GM18867 (cell line): Measurements from ENCODE around the gene CD247.

Experiments used
- ATAC-seq: cut with Tn5 transposase; IDR thresholded peaks from one replicate; pipeline ENCODE4 v1.9.1; 2021; ENCODE audit warnings: mild to moderate bottlenecking, moderate library complexity; ENCODE audit not compliant: unreplicated experiment

CD247 gene

DNA sequence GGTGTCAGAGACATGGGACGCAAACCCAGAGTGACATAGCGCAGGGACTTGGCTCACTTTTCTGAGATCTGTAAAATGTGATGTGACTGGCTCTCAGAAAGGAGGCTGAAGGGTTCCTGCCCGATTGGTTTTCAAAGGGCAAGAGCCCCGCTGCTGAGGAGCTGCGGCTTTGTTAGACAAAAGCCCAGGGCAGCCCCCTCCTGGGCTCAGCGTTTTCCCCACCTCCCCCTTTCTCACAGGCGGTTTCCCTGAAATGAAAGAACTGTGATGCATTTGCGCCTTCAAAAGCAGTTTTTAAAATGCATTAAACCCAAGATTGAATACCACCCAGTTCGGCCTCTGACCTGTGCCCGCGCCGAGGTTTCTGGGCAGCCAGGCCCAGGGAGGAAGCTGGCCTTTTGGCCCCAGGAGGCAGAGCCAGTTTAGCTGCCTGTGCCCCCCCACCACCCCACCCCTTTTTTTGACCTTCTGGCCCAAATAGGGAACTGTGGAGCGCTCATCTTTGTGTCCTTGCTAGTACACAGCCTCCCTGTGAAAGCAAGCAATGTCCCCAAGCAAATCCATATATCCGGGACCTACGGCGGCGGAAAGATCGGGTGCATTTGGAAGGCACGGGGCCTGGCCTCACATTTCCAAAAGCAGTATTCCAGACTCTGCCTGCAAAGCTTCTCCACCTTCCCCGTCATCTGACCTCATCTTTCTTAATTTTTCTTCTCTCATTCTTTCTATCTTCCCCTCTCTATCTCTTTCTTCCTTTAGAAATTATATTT, 28.6 kb downstream of the CD247 start:
- ATAC-seq, result no peak

- no peak for ATAC-seq
Measured at GRCh38 chr1:167488786-167489185, 29.5 kb downstream of the CD247 start.

DNA sequence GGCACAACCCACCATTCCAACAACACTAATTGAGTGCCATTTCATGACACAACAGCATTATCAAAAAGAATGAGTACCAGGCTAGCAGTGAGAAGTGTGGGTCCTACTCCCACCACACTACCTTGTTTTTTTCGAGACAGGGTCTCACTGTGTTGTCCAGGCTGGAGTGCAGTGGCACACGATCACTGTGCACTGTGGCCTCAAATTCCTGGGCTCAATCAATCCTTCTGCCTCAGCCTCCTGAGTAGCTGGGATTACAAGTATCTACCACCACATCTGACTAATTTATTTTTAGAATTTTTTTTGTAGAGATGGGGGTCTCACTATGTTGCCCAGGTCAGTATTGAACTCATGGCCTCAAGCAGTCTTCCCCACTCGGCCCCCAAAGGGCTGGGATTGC, 30.7 kb downstream of the CD247 start:
- ATAC-seq, result no peak

- no peak for ATAC-seq
Measured at GRCh38 chr1:167486090-167486824, 32.1 kb downstream of the CD247 start.

- ATAC-seq, result no peak
Measured at GRCh38 chr1:167484726-167485502, 33.4 kb downstream of the CD247 start.

- ATAC-seq, result no peak
Measured at GRCh38 chr1:167483790-167484189, 34.5 kb downstream of the CD247 start.

DNA sequence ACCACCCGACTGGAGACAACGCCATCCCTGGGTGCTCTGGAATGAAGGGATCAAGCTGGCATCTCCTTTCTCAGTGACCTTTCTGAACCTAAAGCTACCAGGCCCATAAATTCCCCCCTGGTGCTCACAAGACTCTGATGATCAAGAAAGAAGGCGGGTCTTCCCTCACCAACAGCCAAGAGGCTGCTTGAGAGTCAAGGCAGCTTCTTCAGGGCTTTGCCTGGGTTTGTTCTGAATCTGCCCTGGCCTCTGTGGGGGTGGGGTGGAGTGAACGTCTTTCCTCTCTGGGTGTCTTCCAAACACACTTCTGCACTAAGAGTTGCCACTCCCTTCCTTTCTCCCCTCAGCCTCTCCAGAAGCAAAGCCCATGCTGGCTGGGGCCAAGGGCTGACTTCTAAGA, 36.1 kb downstream of the CD247 start:
- ATAC-seq, result no peak

DNA sequence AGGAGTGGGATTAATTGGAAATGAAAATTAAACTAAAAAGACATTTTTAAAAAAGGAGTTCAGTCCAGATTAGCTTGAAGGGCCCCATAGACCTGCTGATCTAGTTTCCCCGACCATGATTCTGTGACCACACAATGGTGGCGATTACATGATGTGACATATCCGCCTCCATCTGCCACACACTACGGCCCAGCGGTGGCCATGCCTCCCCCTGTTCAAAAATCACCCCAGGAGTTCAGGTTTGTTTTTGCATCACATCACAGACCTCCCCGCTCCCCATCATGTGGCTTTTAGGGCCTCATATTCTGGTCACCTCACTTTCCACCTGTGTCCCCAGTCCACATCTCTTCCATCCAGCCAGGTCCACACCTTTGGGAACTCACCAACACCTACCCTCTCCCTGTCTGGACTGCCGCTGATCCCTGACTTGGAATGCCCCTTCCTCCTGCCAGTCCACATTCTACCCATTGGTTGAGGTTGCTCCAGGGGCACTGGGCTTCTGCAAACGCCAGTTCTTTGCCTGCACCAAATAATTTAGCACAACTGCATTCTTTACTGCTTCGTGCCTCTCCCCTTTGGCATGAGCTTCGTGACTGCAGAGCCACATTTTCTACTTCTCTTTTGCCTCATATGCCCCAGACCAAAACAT, 38.9 kb downstream of the CD247 start:
- ATAC-seq, result no peak

- ATAC-seq, result no peak
Measured at GRCh38 chr1:167477986-167478385, 40.3 kb downstream of the CD247 start.

GRCh38 chr1:167476061-167476460, 42.3 kb downstream of the CD247 start:
- ATAC-seq, result no peak

GRCh38 chr1:167474191-167474641, 44.1 kb downstream of the CD247 start:
- no peak for ATAC-seq

DNA sequence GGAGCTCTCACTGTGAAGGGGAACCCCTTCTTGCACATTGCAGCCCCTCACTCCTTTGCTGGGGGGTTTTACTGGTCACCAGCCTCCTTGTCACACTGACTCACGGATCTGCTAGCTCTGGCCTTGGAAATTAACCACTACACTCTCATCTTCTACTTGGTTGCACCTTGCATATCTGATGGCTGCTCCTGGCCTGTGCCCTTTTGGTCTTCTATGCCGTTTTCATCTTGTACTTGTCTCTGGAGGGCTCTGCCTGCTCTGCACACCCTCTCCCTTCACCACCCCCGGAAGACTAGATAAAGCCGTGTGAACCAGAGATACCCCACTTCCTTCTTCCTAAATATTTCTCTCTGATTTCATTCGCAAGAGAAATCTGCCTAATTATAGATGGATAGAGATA, 44.6 kb downstream of the CD247 start:
- ATAC-seq, result no peak

DNA sequence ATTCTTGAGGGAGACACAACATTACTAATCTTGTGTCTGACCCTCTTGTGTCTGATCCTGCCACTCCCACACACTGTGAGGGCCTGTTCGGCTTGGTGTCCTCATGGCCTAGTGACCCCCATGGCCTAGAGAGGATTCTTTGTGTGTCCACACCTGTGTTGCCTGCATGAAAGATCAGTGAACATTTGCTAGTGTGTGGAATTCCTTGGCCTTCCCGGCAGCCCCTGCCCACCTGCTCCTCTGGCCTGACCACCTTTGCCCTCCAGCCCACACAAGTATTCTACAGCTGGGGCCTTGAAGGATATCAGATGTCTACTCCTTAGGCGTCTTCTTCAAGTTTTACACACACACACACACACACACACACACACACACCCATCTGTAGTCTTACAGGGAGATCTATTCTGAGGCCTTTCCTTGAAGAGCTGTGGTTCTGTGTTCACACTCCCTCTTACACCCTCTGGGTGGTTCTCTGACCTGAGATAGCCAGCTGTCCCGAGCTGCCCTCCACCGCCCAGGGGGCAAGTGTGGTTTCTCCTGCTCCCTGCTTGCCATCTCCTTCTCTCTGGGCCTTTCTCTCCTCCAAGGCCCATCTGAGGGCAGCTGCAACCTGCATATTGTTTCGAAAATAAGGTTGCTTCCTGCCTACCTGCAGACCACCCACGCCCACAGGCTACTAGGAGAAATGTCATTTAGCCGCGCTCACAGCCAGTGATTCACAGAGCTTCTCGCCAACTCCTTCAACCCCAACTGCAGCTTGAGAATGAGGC, 45.4 kb downstream of the CD247 start:
- ATAC-seq, result no peak

DNA sequence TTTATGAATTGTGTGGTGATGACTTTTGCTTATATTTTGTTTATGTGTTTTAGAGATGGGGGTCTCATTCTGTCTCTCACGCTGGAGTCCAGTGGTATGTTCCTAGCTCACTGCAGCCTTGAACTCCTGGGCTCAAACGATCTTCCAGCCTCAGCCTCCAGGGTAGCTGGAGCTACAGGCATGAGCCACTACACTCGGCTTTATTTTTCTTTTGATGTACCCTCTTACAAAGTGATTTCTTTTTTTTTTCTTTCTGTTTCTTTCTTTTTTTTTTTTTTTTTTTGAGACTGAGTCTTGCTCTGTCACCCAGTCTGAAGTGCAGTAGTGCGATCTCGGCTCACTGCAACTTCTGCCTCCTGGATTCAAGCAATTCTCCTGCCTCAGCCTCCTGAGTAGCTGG, 46.8 kb downstream of the CD247 start:
- ATAC-seq, result no peak

- ATAC-seq, result no peak
Measured at GRCh38 chr1:167469280-167469965, 48.9 kb downstream of the CD247 start.

DNA sequence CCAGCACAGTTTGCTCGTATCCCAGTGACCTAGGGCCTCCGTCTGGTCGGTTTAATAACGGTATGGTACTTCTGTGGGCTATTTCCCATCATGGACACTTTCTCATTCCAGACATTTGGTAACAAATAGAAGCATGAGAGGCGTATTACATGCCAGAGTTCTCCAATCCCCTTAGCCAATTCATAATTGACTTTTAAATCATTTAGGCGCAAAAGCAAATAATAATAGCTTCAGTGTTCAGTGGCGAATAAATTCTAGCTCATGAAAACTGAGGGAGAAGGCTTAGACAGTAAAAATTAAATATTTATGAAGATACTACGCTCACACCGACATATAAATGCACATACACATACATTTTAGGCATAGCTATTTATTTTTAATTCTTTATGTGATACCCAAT, 50.6 kb downstream of the CD247 start:
- no peak for ATAC-seq

DNA sequence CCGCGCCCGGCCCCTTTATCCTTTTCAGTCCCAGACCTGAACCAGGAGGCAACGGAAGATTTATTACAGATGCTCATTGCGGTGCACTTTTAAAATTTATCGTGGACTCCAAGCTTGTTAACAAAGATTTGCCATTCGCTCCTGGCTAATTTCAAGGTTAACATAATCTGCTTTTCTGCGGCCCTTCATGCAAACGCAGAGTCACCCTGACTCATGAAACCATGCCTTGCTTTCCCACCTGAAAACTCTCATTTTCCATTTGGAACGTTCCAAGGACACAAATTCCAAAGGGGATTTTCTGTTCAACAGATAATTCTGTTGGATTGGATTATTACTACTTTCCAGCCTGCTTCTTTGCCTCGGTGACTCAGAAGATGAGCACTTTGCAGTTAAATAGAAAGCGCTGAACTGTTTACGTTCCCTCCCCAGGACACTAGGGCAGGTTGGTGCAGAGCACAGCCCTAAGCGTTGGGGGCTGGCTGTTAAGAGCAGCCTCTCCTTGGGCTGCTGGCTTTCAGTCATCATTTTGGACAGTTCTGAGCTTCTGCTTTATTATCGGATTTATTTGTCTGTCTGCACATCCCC, 51.1 kb downstream of the CD247 start:
- no peak for ATAC-seq

- no peak for ATAC-seq
Measured at GRCh38 chr1:167465743-167466142, 52.6 kb downstream of the CD247 start.

GRCh38 chr1:167465018-167465417, 53.3 kb downstream of the CD247 start:
- no peak for ATAC-seq
